GF-D8 (cell line): ENCODE data around the gene FOXA3.
"Not testable (repeated sequence)": the region's sequence is repeated elsewhere in the genome, so short reads cannot be mapped to it uniquely, and the experiment has no call there.

Experiments used
- DNase-seq: peaks from one replicate; lab custom pipeline; 2025; lab: John Stamatoyannopoulos, UW

FOXA3 gene

GRCh38 chr19:45895519-45895972 is 31.4 kb downstream of the FOXA3 start:
- DNase-seq: no peak

GRCh38 chr19:45895983-45896599 is 32.0 kb downstream of the FOXA3 start:
- not testable (repeated sequence) for DNase-seq

- no peak for DNase-seq
Observed at GRCh38 chr19:45897261-45897812, 33.2 kb downstream of the FOXA3 start.

DNA sequence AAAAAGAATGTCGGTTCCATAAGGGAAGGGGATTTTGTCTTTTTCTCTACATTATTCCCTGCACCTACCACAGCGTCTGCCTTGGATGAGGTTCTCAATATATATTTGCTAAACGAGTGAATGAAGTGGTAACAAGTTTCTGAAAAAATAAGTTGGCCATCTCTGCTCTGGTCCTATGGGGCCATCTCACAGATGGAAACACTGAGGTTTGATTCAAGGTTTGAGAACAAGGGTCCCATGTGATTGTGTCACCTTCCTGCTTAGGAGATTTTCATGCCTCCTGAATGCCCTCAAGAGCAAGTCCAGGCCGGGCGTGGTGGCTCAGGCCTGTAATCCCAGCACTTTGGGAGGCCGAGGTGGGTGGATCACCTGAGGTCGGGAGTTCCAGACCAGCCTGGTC is 35.1 kb downstream of the FOXA3 start:
- no peak for DNase-seq

DNA sequence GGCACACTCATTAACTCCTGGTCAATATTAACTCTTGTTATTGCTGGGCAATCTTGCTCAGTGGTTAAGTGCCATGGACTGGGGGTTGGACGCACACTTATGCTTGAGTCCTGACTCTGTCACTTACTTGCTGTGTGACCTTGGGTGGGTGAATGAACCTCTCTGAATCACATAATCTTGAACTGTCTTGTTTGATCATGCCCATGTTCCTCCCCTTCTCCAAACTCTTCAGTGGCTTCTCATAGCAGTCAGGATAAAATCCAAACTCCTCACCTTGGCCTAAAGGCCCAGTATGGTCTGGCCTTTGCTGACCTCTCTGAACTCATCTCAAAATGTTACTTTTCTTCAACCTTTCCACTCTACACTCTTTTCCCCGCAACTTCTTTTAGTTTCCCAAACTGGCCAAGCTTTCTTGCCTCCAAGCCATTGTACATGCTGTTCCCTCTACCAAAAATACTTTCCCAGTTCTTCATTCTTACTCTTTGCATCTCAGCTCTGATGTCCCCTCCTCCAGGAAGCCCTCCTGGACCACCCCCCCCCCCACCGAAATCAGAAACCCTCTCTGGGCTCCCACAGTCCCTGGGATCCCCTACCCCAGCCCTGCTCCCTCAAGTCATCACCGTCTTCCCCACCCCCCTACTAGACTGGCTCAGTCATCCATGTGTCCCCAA is 35.9 kb downstream of the FOXA3 start:
- no peak for DNase-seq

DNA sequence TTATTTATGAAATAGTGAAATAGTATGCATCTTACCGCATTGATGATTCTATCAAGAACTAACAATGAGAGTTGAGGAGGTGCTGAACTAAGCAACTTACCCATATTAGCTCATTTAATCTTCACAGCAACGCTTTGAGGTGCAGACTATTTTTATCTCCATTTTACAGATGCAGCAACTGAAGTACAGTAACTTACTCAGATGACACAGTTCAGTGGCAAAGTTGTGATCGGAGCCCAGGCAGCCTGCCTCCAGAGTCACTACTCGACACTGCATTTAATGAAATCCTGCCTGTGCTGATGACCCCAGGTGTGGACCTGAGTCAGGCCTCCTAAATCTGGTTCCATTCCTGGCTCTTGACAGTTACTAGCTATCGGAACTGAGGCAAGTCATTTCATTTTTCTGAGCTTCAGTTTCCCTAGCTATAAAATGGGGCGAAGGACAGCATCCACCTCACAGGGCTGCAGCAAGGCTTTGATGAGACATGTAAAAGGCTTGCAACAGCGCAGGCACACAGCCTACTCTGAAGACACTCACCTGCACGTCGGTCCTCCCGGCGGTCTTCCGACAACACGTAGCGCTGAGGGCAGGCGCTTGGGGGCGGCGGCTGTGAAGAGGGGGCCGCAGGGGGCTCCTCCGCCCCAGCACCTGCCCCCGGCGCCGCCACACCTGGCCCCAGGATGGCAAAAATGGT is 36.8 kb downstream of the FOXA3 start:
- DNase-seq: no peak

- peak; percentile 32 for DNase-seq
Observed at GRCh38 chr19:45901432-45901911, 37.3 kb downstream of the FOXA3 start.

- no peak for DNase-seq
Observed at GRCh38 chr19:45901912-45902650, 38.0 kb downstream of the FOXA3 start, which contains the start of gene MYPOP. Gene MYPOP (minus strand): TSS chr19:45902613. CDS start chr19:45901773, 840 bp downstream.

GRCh38 chr19:45902651-45903625 is 38.8 kb downstream of the FOXA3 start:
- peak; percentile 88 for DNase-seq

GRCh38 chr19:45905011-45905410 is 40.9 kb downstream of the FOXA3 start:
- no peak for DNase-seq

DNA sequence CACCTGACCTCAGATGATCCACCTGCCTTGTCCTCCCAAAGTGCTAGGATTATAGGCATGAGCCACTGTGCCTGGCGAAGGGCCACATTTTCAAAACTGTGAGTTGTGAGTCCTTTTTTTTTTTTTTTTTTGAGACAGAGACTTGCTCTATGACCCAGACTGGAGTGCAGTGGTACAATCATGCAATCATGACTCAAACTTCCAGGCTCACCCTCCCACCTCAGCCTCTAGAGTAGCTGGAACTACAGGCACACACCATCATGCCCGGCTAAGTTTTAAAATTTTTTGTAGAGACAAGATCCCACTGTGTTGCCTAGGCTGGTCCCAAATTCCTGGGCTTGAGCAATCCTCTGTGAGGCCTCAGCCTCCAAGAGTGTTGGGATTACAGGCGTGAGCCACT is 42.1 kb downstream of the FOXA3 start:
- DNase-seq: no peak

DNA sequence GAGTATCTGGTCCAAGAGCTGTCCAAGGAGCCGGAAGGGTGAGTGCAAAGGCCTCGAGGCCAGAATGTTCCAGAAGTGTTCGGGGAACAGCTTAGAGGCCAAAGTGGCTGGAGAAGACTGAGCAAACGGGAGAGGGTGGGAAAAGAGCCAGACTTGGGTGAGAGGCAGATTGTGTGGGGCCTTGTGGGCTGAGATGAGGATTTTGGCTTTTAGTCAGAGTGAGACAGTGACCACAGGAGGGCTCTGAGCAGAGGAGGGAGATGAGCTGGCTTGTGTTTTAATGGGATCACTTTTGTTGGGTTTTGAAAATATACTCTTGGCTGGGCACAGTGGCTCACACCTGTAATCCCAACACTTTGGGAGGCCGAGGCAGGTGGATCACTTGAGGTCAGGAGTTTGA is 44.8 kb downstream of the FOXA3 start:
- no peak for DNase-seq

DNA sequence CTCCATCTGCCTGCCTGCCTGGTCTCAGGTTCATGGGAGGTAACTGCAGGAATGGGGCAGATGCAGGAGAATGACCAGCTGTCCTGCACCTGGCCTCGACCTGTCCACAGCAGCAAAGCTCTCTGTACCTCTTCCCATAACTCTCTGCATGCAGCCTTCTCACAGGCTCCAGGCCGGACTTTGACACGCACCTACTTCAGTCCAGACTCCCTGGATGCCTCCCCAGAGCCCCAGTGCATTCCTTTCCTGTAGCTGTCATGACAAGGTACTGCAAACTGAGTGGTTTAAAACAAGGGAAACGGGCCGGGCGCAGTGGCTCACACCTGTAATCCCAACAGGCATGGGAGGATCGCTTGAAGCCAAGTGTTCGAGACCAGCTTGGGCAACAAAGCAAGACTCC is 47.2 kb downstream of the FOXA3 start:
- no peak for DNase-seq

- no peak for DNase-seq
Observed at GRCh38 chr19:45913874-45914830, 50.0 kb downstream of the FOXA3 start, which contains the start of gene NANOS2. Gene NANOS2 (minus strand): TSS chr19:45914778. CDS start chr19:45914693, 85 bp downstream.

DNA sequence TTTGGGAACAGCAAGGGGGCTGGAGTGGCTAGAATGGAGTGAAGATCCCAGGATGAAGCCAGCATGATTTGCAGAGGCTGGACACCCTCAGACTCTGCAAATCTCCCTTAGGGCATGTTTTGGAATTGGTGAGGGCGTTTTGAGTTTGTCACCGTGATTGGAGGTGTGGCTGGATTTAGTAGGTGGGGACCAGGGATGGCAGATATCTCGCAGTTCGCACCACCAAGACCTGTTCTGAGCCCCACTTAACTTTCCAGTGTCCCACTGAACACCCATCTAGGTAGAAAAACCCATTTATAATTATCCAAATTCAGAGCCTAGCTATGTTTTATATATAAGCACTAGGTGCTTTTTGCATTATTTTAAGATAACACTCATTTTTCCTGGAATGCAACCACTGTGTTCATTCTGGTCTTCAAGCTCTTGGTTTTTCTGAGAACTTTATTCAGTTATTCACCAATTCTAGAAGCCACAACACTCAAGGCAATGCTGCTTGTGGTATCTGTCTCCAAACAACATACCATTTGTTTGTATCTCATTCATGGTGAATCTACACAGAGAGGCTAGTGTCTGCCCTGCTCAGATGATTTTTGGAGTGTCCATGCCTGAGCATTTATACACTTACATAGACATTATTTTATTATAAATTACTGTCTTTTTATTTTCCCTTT is 53.4 kb downstream of the FOXA3 start:
- no peak for DNase-seq

- no peak for DNase-seq
Observed at GRCh38 chr19:45918721-45919120, 54.6 kb downstream of the FOXA3 start.

GRCh38 chr19:45919678-45920077 is 55.6 kb downstream of the FOXA3 start:
- DNase-seq: no peak

GRCh38 chr19:45920458-45920857 is 56.3 kb downstream of the FOXA3 start:
- peak; percentile 41 for DNase-seq

GRCh38 chr19:45922281-45922680 is 58.2 kb downstream of the FOXA3 start:
- DNase-seq: no peak
